ENCODE measurements around the gene CISD3.
"Not testable (repeated sequence)": the region's sequence is repeated elsewhere in the genome, so short reads cannot be mapped to it uniquely, and the experiment has no call there.

The CISD3 gene

DNA sequence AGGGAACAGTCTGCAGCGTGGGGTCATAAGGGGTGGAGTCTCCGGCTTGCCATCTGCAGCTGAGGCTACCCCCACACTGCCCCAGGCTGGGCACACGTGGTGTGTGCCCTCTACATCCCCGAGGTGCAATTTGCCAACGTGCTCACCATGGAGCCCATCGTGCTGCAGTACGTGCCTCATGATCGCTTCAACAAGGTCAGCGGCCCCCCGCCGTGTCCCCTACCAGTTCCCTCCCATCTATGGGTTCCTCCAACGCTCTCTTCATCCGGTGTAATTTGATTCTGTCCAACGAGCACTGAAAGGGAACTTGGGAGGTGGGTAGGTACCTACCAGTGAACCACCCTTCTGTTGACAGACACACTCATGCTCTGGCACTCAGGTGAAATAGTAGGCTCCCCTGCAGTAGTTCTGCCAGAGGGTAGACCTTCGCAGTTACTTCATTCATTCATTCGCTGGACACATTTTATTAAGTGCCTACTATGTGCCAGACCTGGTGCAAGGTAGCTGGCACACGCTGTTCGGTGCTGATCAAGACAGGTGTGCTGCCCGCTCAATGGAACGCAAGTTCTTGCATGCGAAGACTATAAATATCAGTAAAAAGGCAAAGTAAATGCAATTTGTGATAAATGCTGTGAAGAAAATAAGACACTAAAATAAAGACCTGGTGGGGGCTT lies 22.3 kb upstream of the CISD3 start:
- DNase-seq (ENCODE audit: low spot score): no peak

- DNase-seq (ENCODE audit: low spot score): no peak
Observed at GRCh38 chr17:38709104-38709820, 20.9 kb upstream of the CISD3 start.

- DNase-seq (ENCODE audit: low spot score): no peak
Observed at GRCh38 chr17:38709864-38710603, 20.1 kb upstream of the CISD3 start.

DNA sequence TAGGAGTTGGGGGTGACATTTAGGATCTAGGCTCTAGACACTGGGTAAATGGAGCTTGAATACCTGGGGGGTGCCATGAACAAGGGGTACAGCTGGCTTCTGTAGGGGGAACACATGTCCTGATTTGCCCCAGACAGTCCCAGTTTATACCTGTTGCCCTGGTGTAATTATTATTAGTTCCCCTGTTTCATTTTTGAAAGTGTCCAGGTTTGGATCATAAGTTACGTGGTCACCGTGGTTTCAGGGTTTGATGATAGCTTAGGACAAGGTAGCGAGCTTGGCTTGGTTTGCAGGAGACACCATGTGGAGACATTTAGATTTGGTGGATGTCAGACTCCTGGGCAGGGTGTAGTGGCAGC lies 19.6 kb upstream of the CISD3 start:
- DNase-seq (ENCODE audit: low spot score): no peak

DNA sequence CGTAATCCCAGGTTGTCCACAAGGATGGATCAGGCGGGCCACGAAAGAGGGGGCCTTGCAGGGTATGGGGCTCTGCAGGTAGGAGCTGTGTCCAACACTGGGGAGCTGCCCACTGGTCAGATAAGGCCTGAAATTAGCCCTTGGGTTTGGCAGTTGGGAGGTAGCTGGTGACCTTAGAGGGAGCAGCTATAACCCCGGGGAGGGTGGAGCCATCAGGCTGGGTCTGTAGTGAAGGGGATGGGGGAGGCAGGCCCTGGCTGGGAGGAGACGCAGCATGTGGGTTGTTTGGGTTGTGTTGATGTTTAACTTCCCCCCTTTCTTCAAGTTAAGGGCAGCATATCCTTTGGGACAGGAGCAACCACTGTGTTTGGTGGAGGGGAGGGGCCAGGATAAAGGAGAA lies 19.2 kb upstream of the CISD3 start:
- no peak for DNase-seq (ENCODE audit: low spot score)

- no peak for DNase-seq (ENCODE audit: low spot score)
Observed at GRCh38 chr17:38711792-38712571, 18.2 kb upstream of the CISD3 start.

- DNase-seq (ENCODE audit: low spot score): no peak
Observed at GRCh38 chr17:38712593-38712992, 17.5 kb upstream of the CISD3 start.

- DNase-seq (ENCODE audit: low spot score): no peak
Observed at GRCh38 chr17:38713456-38714075, 16.6 kb upstream of the CISD3 start.

GRCh38 chr17:38715216-38715943 lies 14.8 kb upstream of the CISD3 start:
- no peak for DNase-seq (ENCODE audit: low spot score)

DNA sequence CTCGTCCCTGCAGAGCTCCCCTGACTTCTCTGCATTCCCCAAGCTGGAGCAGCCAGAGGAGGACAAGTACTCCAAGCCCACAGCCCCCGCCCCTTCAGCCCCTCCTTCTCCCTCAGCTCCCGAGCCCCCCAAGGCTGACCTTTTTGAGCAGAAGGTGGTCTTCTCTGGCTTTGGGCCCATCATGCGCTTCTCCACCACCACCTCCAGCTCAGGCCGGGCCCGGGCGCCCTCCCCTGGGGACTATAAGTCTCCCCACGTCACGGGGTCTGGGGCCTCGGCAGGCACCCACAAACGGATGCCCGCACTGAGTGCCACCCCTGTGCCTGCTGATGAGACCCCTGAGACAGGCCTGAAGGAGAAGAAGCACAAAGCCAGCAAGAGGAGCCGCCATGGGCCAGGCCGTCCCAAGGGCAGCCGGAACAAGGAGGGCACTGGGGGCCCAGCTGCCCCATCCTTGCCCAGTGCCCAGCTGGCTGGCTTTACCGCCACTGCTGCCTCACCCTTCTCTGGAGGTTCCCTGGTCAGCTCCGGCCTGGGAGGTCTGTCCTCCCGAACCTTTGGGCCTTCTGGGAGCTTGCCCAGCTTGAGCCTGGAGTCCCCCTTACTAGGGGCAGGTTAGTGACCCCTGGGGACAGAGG lies 13.7 kb upstream of the CISD3 start:
- no peak for DNase-seq (ENCODE audit: low spot score)

DNA sequence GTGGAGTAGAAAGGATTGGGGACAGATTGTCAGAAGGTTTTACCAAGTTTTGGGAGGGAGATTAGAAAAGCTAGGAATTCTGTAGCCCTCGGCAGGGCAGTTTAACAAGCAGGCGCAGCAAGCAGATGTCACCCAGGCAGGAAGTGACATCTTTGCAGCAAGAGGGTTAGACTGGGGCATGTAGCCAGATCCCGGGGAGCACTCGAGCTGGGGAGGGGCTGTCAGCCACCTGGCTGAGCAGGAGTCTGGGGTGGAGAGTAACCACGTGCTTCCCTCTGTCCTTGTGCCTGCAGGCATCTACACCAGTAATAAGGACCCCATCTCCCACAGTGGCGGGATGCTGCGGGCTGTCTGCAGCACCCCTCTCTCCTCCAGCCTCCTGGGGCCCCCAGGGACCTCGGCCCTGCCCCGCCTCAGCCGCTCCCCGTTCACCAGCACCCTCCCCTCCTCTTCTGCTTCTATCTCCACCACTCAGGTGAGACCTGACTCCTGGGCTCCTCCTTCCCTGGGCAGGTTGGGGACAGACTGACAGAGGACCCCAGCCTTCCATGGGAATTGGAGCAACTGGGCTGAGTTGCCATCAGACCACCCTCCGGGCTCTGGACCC lies 12.9 kb upstream of the CISD3 start:
- no peak for DNase-seq (ENCODE audit: low spot score)

- no peak for DNase-seq (ENCODE audit: low spot score)
Observed at GRCh38 chr17:38719289-38719942, 10.7 kb upstream of the CISD3 start.

DNA sequence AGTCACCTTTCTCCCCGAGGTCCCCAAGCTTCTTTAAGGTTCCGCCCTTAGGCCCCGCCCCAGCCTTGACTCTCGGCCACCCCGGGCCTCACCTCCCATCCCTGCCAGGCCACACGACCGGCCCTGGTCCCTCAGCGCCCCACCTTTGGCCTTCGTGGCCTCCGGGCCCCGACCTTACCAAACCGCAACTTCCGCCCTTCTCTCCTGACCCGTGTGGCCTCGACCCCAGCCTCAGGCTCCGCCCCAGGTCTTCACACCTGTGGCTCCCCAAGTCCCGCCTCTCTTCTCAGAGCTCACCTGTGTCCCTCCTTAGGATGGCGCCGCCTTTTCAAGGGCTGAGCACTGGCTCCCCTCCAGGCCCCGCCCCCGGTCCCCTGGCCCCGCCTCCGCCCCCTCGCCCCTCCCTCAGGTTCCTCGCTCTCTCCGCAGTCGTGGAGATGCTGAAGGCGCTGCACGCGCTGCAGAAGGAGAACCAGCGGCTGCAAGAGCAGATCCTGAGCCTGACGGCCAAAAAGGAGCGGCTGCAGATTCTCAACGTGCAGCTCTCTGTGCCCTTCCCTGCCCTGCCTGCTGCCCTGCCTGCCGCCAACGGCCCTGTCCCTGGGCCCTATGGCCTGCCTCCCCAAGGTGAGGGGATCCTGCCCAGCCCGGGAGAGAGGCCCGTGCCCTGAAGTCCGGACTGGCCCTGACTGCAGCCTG lies 10.0 kb upstream of the CISD3 start:
- DNase-seq (ENCODE audit: low spot score): no peak

GRCh38 chr17:38720941-38721340 lies 9.2 kb upstream of the CISD3 start:
- DNase-seq (ENCODE audit: low spot score): no peak

GRCh38 chr17:38721802-38722201 lies 8.3 kb upstream of the CISD3 start:
- DNase-seq (ENCODE audit: low spot score): no peak

- no peak for DNase-seq (ENCODE audit: low spot score)
Observed at GRCh38 chr17:38724337-38724988, 5.7 kb upstream of the CISD3 start.

GRCh38 chr17:38725066-38725465 lies 5.1 kb upstream of the CISD3 start:
- no peak for DNase-seq (ENCODE audit: low spot score)

DNA sequence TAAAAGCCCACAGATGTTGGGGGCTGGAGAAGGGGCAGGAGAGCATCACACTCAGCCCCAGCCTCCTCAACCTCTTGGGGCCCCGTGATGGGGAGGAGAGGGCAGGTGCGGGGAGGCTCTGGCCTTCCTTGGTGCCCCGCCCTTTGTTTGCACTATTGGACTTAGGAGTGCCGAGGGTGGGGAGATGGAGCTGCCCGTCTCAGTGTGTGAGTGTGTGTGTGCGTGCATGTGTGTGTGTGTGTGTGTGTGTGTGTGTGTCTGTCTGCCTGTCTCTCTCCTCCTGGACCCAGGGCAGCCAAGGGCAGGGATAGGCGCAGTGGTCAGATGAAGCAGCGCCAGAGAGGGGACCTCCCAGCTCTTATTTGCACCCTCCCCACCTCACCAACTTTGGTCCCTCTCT lies 4.0 kb upstream of the CISD3 start:
- not testable (repeated sequence) for DNase-seq (ENCODE audit: low spot score)

GRCh38 chr17:38727736-38728135 lies 2.4 kb upstream of the CISD3 start:
- no peak for DNase-seq (ENCODE audit: low spot score)
